Adrenal gland (tissue), 5 donors: Measurements from ENCODE around the gene APLP1.
"Not testable (repeated sequence)": the region's sequence is repeated elsewhere in the genome, so short reads cannot be mapped to it uniquely, and the experiment has no call there.

Source experiments
- CTCF ChIP-seq, 6 experiments: fragments of 450-650 bp in 4 of 6; fragments of 200-600 bp in 2 of 6; sonication (generic) in 1 of 6; IDR thresholded peaks; 1 replicate in 5 of 6; 2 replicates in 1 of 6; pipeline versions ENCODE4 v1.5.1 to v1.8.0; 2016 to 2021; ENCODE audit warnings: antibody characterized with exemption in 6 of 6, mild to moderate bottlenecking in 2 of 6, moderate library complexity in 1 of 6
- POLR2A ChIP-seq, 2 donors: fragments of 450-650 bp; IDR thresholded peaks; one replicate each; pipeline ENCODE4 v1.6.1; 2017; ENCODE audit warnings: antibody characterized with exemption in 2 of 2, mild to moderate bottlenecking in 2 of 2, moderate library complexity in 1 of 2
- donor health status: DM: no; HTN: no; CAD: no.

- TF ChIP-seq CTCF, POLR2A (IDR thresholded peaks at IDR 0.05): not testable (repeated sequence)
Measured at GRCh38 chr19:35910355-35910754, 42.0 kb downstream of the APLP1 start.
